ENCODE results near the gene PRICKLE3. TPM values are rescaled to one million over a fixed set of nuclear protein-coding genes. Genes with fewer than 3 reads are reported as not detected.

The PRICKLE3 gene
- total RNA-seq, 1 donor from 2014 or later = 12.5 TPM

Other genes with a start within 250 kb of the PRICKLE3 start
- gene OTUD5, start 228.8 kb downstream of the PRICKLE3 start, total RNA-seq = 40.0 TPM
- gene KCND1, start 214.5 kb downstream of the PRICKLE3 start, total RNA-seq = 1.3 TPM
- 37.6 TPM for gene GRIPAP1, start 184.1 kb downstream of the PRICKLE3 start, total RNA-seq
- 103 TPM for gene TFE3, start 143.0 kb downstream of the PRICKLE3 start, total RNA-seq
- 4.0 TPM for gene CCDC120, start 127.4 kb downstream of the PRICKLE3 start, total RNA-seq
- 20.7 TPM for gene PRAF2, start 112.4 kb downstream of the PRICKLE3 start, total RNA-seq
- 73.4 TPM for gene WDR45, start 106.5 kb downstream of the PRICKLE3 start, total RNA-seq
- gene GPKOW, start 62.6 kb downstream of the PRICKLE3 start, total RNA-seq = 18.2 TPM
- gene MAGIX, start 23.6 kb downstream of the PRICKLE3 start, total RNA-seq = 1.6 TPM
- 74.3 TPM for gene PLP2, start 14.5 kb downstream of the PRICKLE3 start, total RNA-seq
- 1.00 TPM for gene SYP, start 13.8 kb upstream of the PRICKLE3 start, total RNA-seq
- gene CACNA1F, start 47.0 kb upstream of the PRICKLE3 start, total RNA-seq = not detected
- gene CCDC22, start 49.1 kb upstream of the PRICKLE3 start, total RNA-seq = 12.3 TPM
- gene FOXP3, start 78.3 kb upstream of the PRICKLE3 start, total RNA-seq = not detected
- 2.2 TPM for gene PPP1R3F, start 83.4 kb upstream of the PRICKLE3 start, total RNA-seq
- gene GAGE10, start 117.3 kb upstream of the PRICKLE3 start, total RNA-seq = not detected
- gene GAGE12J, start 135.7 kb upstream of the PRICKLE3 start, total RNA-seq = not detected
- gene GAGE13, start 145.2 kb upstream of the PRICKLE3 start, total RNA-seq = not detected